Immature natural killer cell (primary cell): Measurements from ENCODE around the gene ACADS. TPM values are rescaled to one million over a fixed set of nuclear protein-coding genes. Genes with fewer than 3 reads are reported as not detected.

Source experiments
- DNase-seq, 3 donors: peaks; one replicate each; pipeline ENCODE4 v3.0.0; 2022; ENCODE audit warnings: mixed read lengths in 1 of 3
- H3K27ac Mint-ChIP-seq, 6 donors: one replicate each; pipeline ENCODE4 v1.8.0; 2020; ENCODE audit warnings: mixed read lengths in 6 of 6, mild to moderate bottlenecking in 5 of 6, inconsistent platforms in 4 of 6, moderate library complexity in 3 of 6
- H3K27me3 Mint-ChIP-seq, 3 donors: one replicate each; pipeline ENCODE4 v1.8.0; 2020 to 2021; ENCODE audit warnings: low read depth in 3 of 3, mild to moderate bottlenecking in 3 of 3, mixed read lengths in 3 of 3, moderate library complexity in 3 of 3, inconsistent platforms in 1 of 3
- H3K36me3 Mint-ChIP-seq, 3 donors: one replicate each; pipeline ENCODE4 v1.8.0; 2020; ENCODE audit warnings: mixed read lengths in 3 of 3, inconsistent platforms in 2 of 3, mild to moderate bottlenecking in 2 of 3
- H3K4me1 Mint-ChIP-seq, 2 donors: one replicate each; pipeline ENCODE4 v1.8.0; 2020; ENCODE audit warnings: inconsistent platforms in 2 of 2, mild to moderate bottlenecking in 2 of 2, mixed read lengths in 2 of 2, moderate library complexity in 1 of 2
- H3K4me3 Mint-ChIP-seq, 5 donors: one replicate each; pipeline ENCODE4 v1.8.0; 2020; ENCODE audit warnings: mild to moderate bottlenecking in 5 of 5, mixed read lengths in 5 of 5, inconsistent platforms in 3 of 5, moderate library complexity in 3 of 5
- H3K9me3 Mint-ChIP-seq, 6 donors: one replicate each; pipeline ENCODE4 v1.8.0; 2020; ENCODE audit warnings: mild to moderate bottlenecking in 6 of 6, mixed read lengths in 6 of 6, inconsistent platforms in 4 of 6, moderate library complexity in 3 of 6
- polyA plus RNA-seq, 3 donors: library from polyadenylated mRNA; unstranded; fragments of 300-500 nt; fragmentation: Illumina TruSeq; gene quantifications; one replicate each; pipeline ENCODE4 v1.2.3, GENCODE V29; 2021

The ACADS gene
- polyA plus RNA-seq, 3 donors from 2014 or later, result 27.1 to 48.3 (median 40.8) TPM

GRCh38 chr12:120775862-120776552 lies 50.4 kb downstream of the ACADS start:
- no peaks in the 10 kb centered on the region for H3K9me3 Mint-ChIP-seq
- H3K27me3 Mint-ChIP-seq, result peaks cover 0 to 2% (median 2%) of the 10 kb centered on the region in 3 donors
- H3K4me1 Mint-ChIP-seq, result peaks cover 33 to 45% of the 10 kb centered on the region in 2 donors
- H3K27ac Mint-ChIP-seq, result peak overlapping the region in 2 of 6 donors; percentile 11 to 23
- no peak for DNase-seq
- no peak overlapping the region for H3K4me3 Mint-ChIP-seq
- H3K36me3 Mint-ChIP-seq, result peaks cover 0 to 8% (median 6%) of the 10 kb centered on the region in 3 donors

- Mint-ChIP-seq H3K27ac (peak overlapping the region; percentile 2 to 79 (median 20)), H3K4me3 (peak overlapping the region in 1 of 5 donors; percentile 6), H3K4me1 (peaks cover 17 to 19% of the 10 kb centered on the region in 2 donors), H3K9me3 (no peaks in the 10 kb centered on the region), H3K27me3 (peaks cover 0 to 2% (median 0%) of the 10 kb centered on the region in 3 donors), H3K36me3 (peaks cover 3 to 10% (median 8%) of the 10 kb centered on the region in 3 donors)
- DNase-seq, result no peak
Observed at GRCh38 chr12:120783197-120783596, 57.6 kb downstream of the ACADS start.

GRCh38 chr12:120784804-120785203 lies 59.2 kb downstream of the ACADS start:
- DNase-seq, result no peak
- Mint-ChIP-seq H3K27ac (no peak overlapping the region), H3K4me3 (no peak overlapping the region), H3K9me3 (no peaks in the 10 kb centered on the region), H3K4me1 (peaks cover 19 to 25% of the 10 kb centered on the region in 2 donors), H3K27me3 (peaks cover 0 to 2% (median 0%) of the 10 kb centered on the region in 3 donors), H3K36me3 (peaks cover 3 to 12% (median 8%) of the 10 kb centered on the region in 3 donors)

- peaks cover 0 to 2% (median 0%) of the 10 kb centered on the region in 3 donors for H3K27me3 Mint-ChIP-seq
- no peak for DNase-seq
- H3K4me1 Mint-ChIP-seq, result peaks cover 20 to 34% of the 10 kb centered on the region in 2 donors
- no peak overlapping the region for H3K27ac Mint-ChIP-seq
- peaks cover 0 to under 1% (median 0%) of the 10 kb centered on the region in 6 donors for H3K9me3 Mint-ChIP-seq
- H3K36me3 Mint-ChIP-seq, result peaks cover 0 to 8% (median 6%) of the 10 kb centered on the region in 3 donors
- no peak overlapping the region for H3K4me3 Mint-ChIP-seq
Observed at GRCh38 chr12:120787889-120788288, 62.3 kb downstream of the ACADS start.

Other genes with a start within 250 kb of the ACADS start
- gene DYNLL1, start 229.7 kb upstream of the ACADS start, polyA plus RNA-seq, result 100 to 1,000 TPM; 399 to 508 (median 457) TPM
- gene COQ5, start 196.7 kb upstream of the ACADS start, polyA plus RNA-seq, result 10 to 100 TPM; 39.7 to 51.8 (median 49.6) TPM
- 100 to 1,000 TPM in 1 of 3 donors, 10 to 100 TPM in 2; 60.3 to 154 (median 66.5) TPM for gene RNF10, start 191.5 kb upstream of the ACADS start, polyA plus RNA-seq
- gene POP5, start 144.4 kb upstream of the ACADS start, polyA plus RNA-seq, result 100 to 1,000 TPM in 2 of 3 donors, 10 to 100 TPM in 1; 86.2 to 110 (median 101) TPM
- not detected for gene CABP1, start 85.2 kb upstream of the ACADS start, polyA plus RNA-seq
- gene MLEC, start 38.7 kb upstream of the ACADS start, polyA plus RNA-seq, result 100 to 1,000 TPM in 1 of 3 donors, 10 to 100 TPM in 2; 77.7 to 109 (median 81.6) TPM
- 1 to 10 TPM; 5.1 to 6.2 (median 5.8) TPM for gene UNC119B, start 15.4 kb upstream of the ACADS start, polyA plus RNA-seq
- 10 to 100 TPM; 10.2 to 18.8 (median 15.6) TPM for gene SPPL3, start 178.5 kb downstream of the ACADS start, polyA plus RNA-seq